ENCODE data around the gene PDZRN4.

GRCh38 chr12:41234692-41235091 lies 46.6 kb downstream of the PDZRN4 start:
- no peak for TF ChIP-seq REST (IDR thresholded peaks at IDR 0.05; ENCODE audit: unreplicated experiment)
- TF ChIP-seq POLR2AphosphoS5 (IDR thresholded peaks at IDR 0.05; ENCODE audit: low read depth), result no peak
- no peak for TF ChIP-seq EZH2phosphoT487 (IDR thresholded peaks at IDR 0.05; ENCODE audit: unreplicated experiment)
- TF ChIP-seq CTCF (conservative IDR thresholded peaks at IDR 0.05; ENCODE audit: low read depth in 2 of 2), result no peak
